NCI-H128 (cell line): ENCODE results near the gene CYP2E1.
"Not testable (repeated sequence)": the region's sequence is repeated elsewhere in the genome, so short reads cannot be mapped to it uniquely, and the experiment has no call there.

Source experiments
- DNase-seq: peaks from one replicate; lab custom pipeline; 2025; ENCODE audit not compliant: unreplicated experiment; lab: John Stamatoyannopoulos, UW

CYP2E1 gene

GRCh38 chr10:133526957-133527588, at the start of gene CYP2E1:
Gene CYP2E1, plus strand, starts transcription at chr10:133527363. Its CDS starts 33 bp downstream, at chr10:133527396.
- no peak for DNase-seq

- DNase-seq, result no peak
Observed at GRCh38 chr10:133481086-133481643, 46.0 kb upstream of the CYP2E1 start.

GRCh38 chr10:133481657-133482056, 45.5 kb upstream of the CYP2E1 start:
- DNase-seq, result no peak

- no peak for DNase-seq
Observed at GRCh38 chr10:133484818-133485217, 42.3 kb upstream of the CYP2E1 start.

- no peak for DNase-seq
Observed at GRCh38 chr10:133487085-133487484, 40.1 kb upstream of the CYP2E1 start.

GRCh38 chr10:133488354-133488753, 38.8 kb upstream of the CYP2E1 start:
- DNase-seq, result no peak

GRCh38 chr10:133489816-133490588, 37.2 kb upstream of the CYP2E1 start:
- no peak for DNase-seq

- DNase-seq, result not testable (repeated sequence)
Observed at GRCh38 chr10:133493562-133493961, 33.6 kb upstream of the CYP2E1 start.

- not testable (repeated sequence) for DNase-seq
Observed at GRCh38 chr10:133497363-133497762, 29.8 kb upstream of the CYP2E1 start.

GRCh38 chr10:133499176-133499575, 28.0 kb upstream of the CYP2E1 start:
- DNase-seq, result not testable (repeated sequence)

- not testable (repeated sequence) for DNase-seq
Observed at GRCh38 chr10:133500897-133501296, 26.3 kb upstream of the CYP2E1 start.

GRCh38 chr10:133509700-133510099, 17.5 kb upstream of the CYP2E1 start:
- DNase-seq, result no peak

GRCh38 chr10:133511408-133511807, 15.8 kb upstream of the CYP2E1 start:
- no peak for DNase-seq

GRCh38 chr10:133511907-133512528, 15.1 kb upstream of the CYP2E1 start:
- no peak for DNase-seq

GRCh38 chr10:133515471-133515870, 11.7 kb upstream of the CYP2E1 start:
- no peak for DNase-seq

- DNase-seq, result no peak
Observed at GRCh38 chr10:133516057-133516456, 11.1 kb upstream of the CYP2E1 start.

- not testable (repeated sequence) for DNase-seq
Observed at GRCh38 chr10:133518517-133518916, 8.6 kb upstream of the CYP2E1 start.

GRCh38 chr10:133520193-133520738, 6.9 kb upstream of the CYP2E1 start:
- DNase-seq, result no peak

- no peak for DNase-seq
Observed at GRCh38 chr10:133523631-133524203, 3.4 kb upstream of the CYP2E1 start.

- DNase-seq, result no peak
Observed at GRCh38 chr10:133525444-133525843, 1.7 kb upstream of the CYP2E1 start.

- DNase-seq, result no peak
Observed at GRCh38 chr10:133527771-133528271, 658 bp downstream of the CYP2E1 start.
